Stimulated activated CD4-positive, alpha-beta T cell treated with anti-CD3 and anti-CD28 coated beads, Interleukin-15, amount 100 ng/mL, for 24 hours (primary cell): ENCODE results near the gene FGF14.

Experiments used
- DNase-seq: peaks from one replicate; pipeline ENCODE4 v3.0.0-alpha.2; 2020

Gene FGF14

GRCh38 chr13:101835920-101836319, 565.9 kb downstream of the FGF14 start:
- DNase-seq, result no peak

GRCh38 chr13:101833671-101834070, 568.2 kb downstream of the FGF14 start:
- no peak for DNase-seq

GRCh38 chr13:101830035-101830434, 571.8 kb downstream of the FGF14 start:
- DNase-seq, result no peak

GRCh38 chr13:101829484-101829883, 572.4 kb downstream of the FGF14 start:
- no peak for DNase-seq

- DNase-seq, result no peak
These were observed 573.7 kb downstream of the FGF14 start for GRCh38 chr13:101828119-101828518.

- no peak for DNase-seq
These were observed 584.0 kb downstream of the FGF14 start for GRCh38 chr13:101817898-101818297.

GRCh38 chr13:101811881-101812280, 590.0 kb downstream of the FGF14 start:
- DNase-seq, result no peak

GRCh38 chr13:101811284-101811839, 590.5 kb downstream of the FGF14 start:
- no peak for DNase-seq

GRCh38 chr13:101799196-101799595, 602.7 kb downstream of the FGF14 start:
- DNase-seq, result no peak

- no peak for DNase-seq
These were observed 603.4 kb downstream of the FGF14 start for GRCh38 chr13:101798437-101798836.

- no peak for DNase-seq
These were observed 606.4 kb downstream of the FGF14 start for GRCh38 chr13:101795460-101795859.

GRCh38 chr13:101795025-101795424, 606.8 kb downstream of the FGF14 start:
- DNase-seq, result no peak

- no peak for DNase-seq
These were observed 609.7 kb downstream of the FGF14 start for GRCh38 chr13:101792189-101792588.

GRCh38 chr13:101785858-101786257, 616.0 kb downstream of the FGF14 start:
- no peak for DNase-seq

GRCh38 chr13:101784313-101784712, 617.5 kb downstream of the FGF14 start:
- no peak for DNase-seq

- no peak for DNase-seq
These were observed 618.3 kb downstream of the FGF14 start for GRCh38 chr13:101783554-101783953.

GRCh38 chr13:101780211-101780610, 621.6 kb downstream of the FGF14 start:
- DNase-seq, result no peak

- no peak for DNase-seq
These were observed 622.7 kb downstream of the FGF14 start for GRCh38 chr13:101779147-101779546.

GRCh38 chr13:101775267-101775666, 626.6 kb downstream of the FGF14 start:
- DNase-seq, result no peak

GRCh38 chr13:101774393-101774792, 627.5 kb downstream of the FGF14 start:
- no peak for DNase-seq

- no peak for DNase-seq
These were observed 628.8 kb downstream of the FGF14 start for GRCh38 chr13:101773062-101773461.

GRCh38 chr13:101767131-101767530, 634.7 kb downstream of the FGF14 start:
- no peak for DNase-seq

- no peak for DNase-seq
These were observed 638.7 kb downstream of the FGF14 start for GRCh38 chr13:101763191-101763590.

GRCh38 chr13:101757446-101758039, 644.3 kb downstream of the FGF14 start:
- DNase-seq, result no peak

- DNase-seq, result no peak
These were observed 646.5 kb downstream of the FGF14 start for GRCh38 chr13:101755228-101755887.
